Fibroblast of lung (primary cell): ENCODE data around the gene FHIT. TPM values are rescaled to one million over a fixed set of nuclear protein-coding genes. Genes with fewer than 3 reads are reported as not detected.

Experiments used
- DNase-seq, 2 donors: peaks; one replicate each; pipeline versions ENCODE4 v3.0.0 to v3.0.0-alpha.2; 2010; ENCODE audit warnings: low read depth in 2 of 2
- H2AFZ ChIP-seq: 2 replicates; pipeline ENCODE4 v1.5.1; 2012; ENCODE audit warnings: low read length, control low read depth, inconsistent platforms
- H3K27ac ChIP-seq: 2 replicates; pipeline ENCODE4 v1.5.1; 2011; ENCODE audit warnings: low read length, control low read depth; ENCODE audit not compliant: insufficient read depth
- H3K27me3 ChIP-seq: 2 replicates; pipeline ENCODE4 v1.5.1; 2011; ENCODE audit warnings: mild to moderate bottlenecking, low read length; ENCODE audit not compliant: control insufficient read depth, insufficient read depth
- H3K36me3 ChIP-seq: 2 replicates; pipeline ENCODE4 v1.5.1; 2011; ENCODE audit warnings: low read length; ENCODE audit not compliant: control insufficient read depth, insufficient read depth
- H3K4me1 ChIP-seq: 2 replicates; pipeline ENCODE4 v1.5.1; 2011; ENCODE audit warnings: low read length; ENCODE audit not compliant: control insufficient read depth, insufficient read depth; ENCODE audit errors: extremely low read depth
- H3K4me2 ChIP-seq: 2 replicates; pipeline ENCODE4 v1.5.1; 2011; ENCODE audit warnings: low read length, control low read depth; ENCODE audit not compliant: insufficient read depth; ENCODE audit errors: extremely low read depth
- H3K4me3 ChIP-seq, 4 experiments: fragments of 200-600 bp in 1 of 4; sonication (generic) in 1 of 4; replicated peaks in 1 of 4; 2 replicates each; pipeline ENCODE4 v1.5.1; 2011 to 2016; ENCODE audit warnings: low read length in 4 of 4, low read depth in 3 of 4, mild to moderate bottlenecking in 3 of 4, control low read depth in 2 of 4, inconsistent platforms in 1 of 4, mixed read lengths in 1 of 4; ENCODE audit not compliant: insufficient read depth in 1 of 4; ENCODE audit errors: control extremely low read depth in 1 of 4
- H3K79me2 ChIP-seq: 2 replicates; pipeline ENCODE4 v1.5.1; 2012; ENCODE audit warnings: mild to moderate bottlenecking, low read length, inconsistent platforms; ENCODE audit not compliant: control insufficient read depth, insufficient read depth
- H3K9ac ChIP-seq: 2 replicates; pipeline ENCODE4 v1.5.1; 2011; ENCODE audit warnings: mild to moderate bottlenecking, low read length, control low read depth; ENCODE audit not compliant: insufficient read depth
- H3K9me3 ChIP-seq: 2 replicates; pipeline ENCODE4 v1.5.1; 2012; ENCODE audit warnings: low read depth, low read length; ENCODE audit not compliant: control insufficient read depth, insufficient read depth
- H4K20me1 ChIP-seq: 2 replicates; pipeline ENCODE4 v1.5.1; 2011; ENCODE audit warnings: low read length; ENCODE audit not compliant: control insufficient read depth, insufficient read depth; ENCODE audit errors: extremely low read depth
- EZH2 ChIP-seq: IDR thresholded peaks from 2 replicates; pipeline ENCODE4 v1.5.1; 2012; ENCODE audit warnings: low read length, control low read depth, mild to moderate bottlenecking; ENCODE audit errors: missing control alignments
- polyA plus RNA-seq, 2 donors: library from polyadenylated mRNA; depleted of rRNA in 1 of 2; stranded (reverse) in 1 of 2; unstranded in 1 of 2; fragments of >200 nt; gene quantifications; 2 replicates each; pipeline ENCODE4 v1.2.1, GENCODE V29; 2011 to 2012; ENCODE audit warnings: missing spikeins in 1 of 2
- total RNA-seq: library from RNA; depleted of rRNA; stranded (reverse); fragments of >200 nt; gene quantifications from 2 replicates; pipeline ENCODE4 v1.2.1, GENCODE V29; 2014
- TF ChIP-seq, protein P1 (sequence below), 2 donors: IDR thresholded peaks in 1 of 2; conservative IDR thresholded peaks in 1 of 2; 1 replicate in 1 of 2; 2 replicates in 1 of 2; pipeline ENCODE4 v1.5.1; 2011 to 2012; ENCODE audit warnings: low read length in 2 of 2, control low read depth in 1 of 2, inconsistent platforms in 1 of 2, low read depth in 1 of 2, mild to moderate bottlenecking in 1 of 2

Gene FHIT
- total and polyA plus RNA-seq, 2 donors (not counting 1 experiment from before 2014, with no cell fraction given): 0.79 to 2.1 TPM

DNA sequence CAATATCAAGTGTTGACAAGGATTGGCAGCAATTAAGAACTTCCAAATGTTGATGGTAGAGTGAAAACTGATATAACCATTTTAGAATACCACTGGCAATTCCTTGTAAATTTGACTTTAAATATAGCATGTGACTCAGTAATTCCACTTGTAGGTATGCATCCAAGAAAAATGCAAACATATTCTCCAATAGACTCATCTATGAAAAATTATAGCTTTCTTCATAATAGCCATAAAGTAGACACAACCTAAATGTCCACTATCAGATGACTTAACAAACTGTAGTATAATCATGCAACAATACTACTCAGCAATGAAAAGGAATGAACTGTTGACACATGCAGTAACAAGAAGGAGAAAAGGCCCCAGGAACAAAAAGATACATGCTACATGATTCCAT lies 988.1 kb downstream of the FHIT start:
- H3K4me1 ChIP-seq: no peaks in the 10 kb centered on the region
- no peak for DNase-seq
- H3K4me2 ChIP-seq: no peak overlapping the region
- no peaks in the 10 kb centered on the region for H3K79me2 ChIP-seq
- H2AFZ ChIP-seq: no peak overlapping the region
- no peak overlapping the region for H3K9ac ChIP-seq
- H3K27ac ChIP-seq: no peak overlapping the region
- no peaks in the 10 kb centered on the region for H3K27me3 ChIP-seq
- no peaks in the 10 kb centered on the region for H3K9me3 ChIP-seq
- H4K20me1 ChIP-seq: no peaks in the 10 kb centered on the region
- no peak for TF ChIP-seq EZH2
- TF ChIP-seq, protein P1, sequence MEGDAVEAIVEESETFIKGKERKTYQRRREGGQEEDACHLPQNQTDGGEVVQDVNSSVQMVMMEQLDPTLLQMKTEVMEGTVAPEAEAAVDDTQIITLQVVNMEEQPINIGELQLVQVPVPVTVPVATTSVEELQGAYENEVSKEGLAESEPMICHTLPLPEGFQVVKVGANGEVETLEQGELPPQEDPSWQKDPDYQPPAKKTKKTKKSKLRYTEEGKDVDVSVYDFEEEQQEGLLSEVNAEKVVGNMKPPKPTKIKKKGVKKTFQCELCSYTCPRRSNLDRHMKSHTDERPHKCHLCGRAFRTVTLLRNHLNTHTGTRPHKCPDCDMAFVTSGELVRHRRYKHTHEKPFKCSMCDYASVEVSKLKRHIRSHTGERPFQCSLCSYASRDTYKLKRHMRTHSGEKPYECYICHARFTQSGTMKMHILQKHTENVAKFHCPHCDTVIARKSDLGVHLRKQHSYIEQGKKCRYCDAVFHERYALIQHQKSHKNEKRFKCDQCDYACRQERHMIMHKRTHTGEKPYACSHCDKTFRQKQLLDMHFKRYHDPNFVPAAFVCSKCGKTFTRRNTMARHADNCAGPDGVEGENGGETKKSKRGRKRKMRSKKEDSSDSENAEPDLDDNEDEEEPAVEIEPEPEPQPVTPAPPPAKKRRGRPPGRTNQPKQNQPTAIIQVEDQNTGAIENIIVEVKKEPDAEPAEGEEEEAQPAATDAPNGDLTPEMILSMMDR (conservative IDR thresholded peaks at IDR 0.05 in 1 of 2, IDR thresholded peaks at IDR 0.05 in 1 of 2; ENCODE audit: low read depth in 1 of 2, low read length in 2 of 2): no peak
- no peaks in the 10 kb centered on the region for H3K36me3 ChIP-seq
- no peak overlapping the region for H3K4me3 ChIP-seq

DNA sequence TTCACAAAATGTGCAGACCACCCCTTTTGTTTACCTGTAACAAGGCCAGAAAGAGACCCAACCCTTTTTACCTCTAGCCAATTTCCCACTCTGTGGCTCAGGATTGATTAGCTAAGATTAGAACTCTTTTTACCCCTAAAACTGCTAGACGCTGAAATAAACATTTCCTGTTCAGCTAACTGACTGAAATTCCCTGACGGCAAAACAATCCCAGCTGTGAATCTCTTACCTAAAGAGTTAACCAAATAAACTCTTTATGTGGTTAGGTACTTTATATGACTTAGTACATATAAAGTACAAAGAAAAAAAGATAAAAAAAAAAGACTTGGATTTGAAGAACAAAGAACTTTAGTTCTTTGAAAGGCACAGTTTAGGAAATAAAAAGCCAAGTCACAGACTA lies 988.7 kb downstream of the FHIT start:
- Histone ChIP-seq H3K27ac (no peak overlapping the region), H3K79me2 (no peaks in the 10 kb centered on the region), H3K4me3 (no peak overlapping the region), H4K20me1 (no peaks in the 10 kb centered on the region), H3K9ac (no peak overlapping the region), H3K36me3 (no peaks in the 10 kb centered on the region), H3K4me2 (no peak overlapping the region), H3K4me1 (no peaks in the 10 kb centered on the region), H3K9me3 (no peaks in the 10 kb centered on the region), H2AFZ (no peak overlapping the region), H3K27me3 (no peaks in the 10 kb centered on the region)
- TF ChIP-seq, protein P1 (conservative IDR thresholded peaks at IDR 0.05 in 1 of 2, IDR thresholded peaks at IDR 0.05 in 1 of 2; ENCODE audit: low read depth in 1 of 2, low read length in 2 of 2): no peak
- no peak for TF ChIP-seq EZH2
- no peak for DNase-seq

DNA sequence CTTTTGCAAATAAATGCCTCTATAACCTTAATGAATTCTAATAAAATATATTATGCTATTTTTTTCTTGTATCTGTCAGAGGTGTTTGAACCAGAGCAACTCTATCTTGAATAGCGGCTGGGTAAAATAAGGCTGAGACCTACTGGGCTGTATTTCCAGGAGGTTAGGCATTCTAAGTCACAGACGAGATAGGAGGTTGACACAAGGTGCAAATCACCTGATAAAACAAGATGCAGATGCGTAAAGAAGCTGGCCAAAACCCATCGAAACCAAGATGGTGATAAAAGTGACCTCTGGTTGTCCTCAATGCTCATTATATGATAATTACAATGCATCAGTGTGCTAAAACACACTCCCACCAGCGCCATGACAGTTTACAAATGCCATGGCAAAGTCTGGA lies 990.7 kb downstream of the FHIT start:
- Histone ChIP-seq H3K9me3 (no peaks in the 10 kb centered on the region), H3K27ac (no peak overlapping the region), H3K9ac (no peak overlapping the region), H3K4me1 (no peaks in the 10 kb centered on the region), H3K4me2 (no peak overlapping the region), H4K20me1 (no peaks in the 10 kb centered on the region), H3K27me3 (no peaks in the 10 kb centered on the region), H3K79me2 (no peaks in the 10 kb centered on the region), H3K36me3 (no peaks in the 10 kb centered on the region), H2AFZ (no peak overlapping the region), H3K4me3 (no peak overlapping the region)
- TF ChIP-seq EZH2: no peak
- TF ChIP-seq, protein P1 (conservative IDR thresholded peaks at IDR 0.05 in 1 of 2, IDR thresholded peaks at IDR 0.05 in 1 of 2; ENCODE audit: low read depth in 1 of 2, low read length in 2 of 2): no peak
- no peak for DNase-seq
